Activated CD4-positive, alpha-beta T cell treated with anti-CD3 and anti-CD28 coated beads for 1 hour (primary cell): ENCODE results near the gene S100PBP.

Experiments used
- DNase-seq: peaks from one replicate; pipeline ENCODE4 v3.0.0-alpha.2; 2020

S100PBP gene

DNA sequence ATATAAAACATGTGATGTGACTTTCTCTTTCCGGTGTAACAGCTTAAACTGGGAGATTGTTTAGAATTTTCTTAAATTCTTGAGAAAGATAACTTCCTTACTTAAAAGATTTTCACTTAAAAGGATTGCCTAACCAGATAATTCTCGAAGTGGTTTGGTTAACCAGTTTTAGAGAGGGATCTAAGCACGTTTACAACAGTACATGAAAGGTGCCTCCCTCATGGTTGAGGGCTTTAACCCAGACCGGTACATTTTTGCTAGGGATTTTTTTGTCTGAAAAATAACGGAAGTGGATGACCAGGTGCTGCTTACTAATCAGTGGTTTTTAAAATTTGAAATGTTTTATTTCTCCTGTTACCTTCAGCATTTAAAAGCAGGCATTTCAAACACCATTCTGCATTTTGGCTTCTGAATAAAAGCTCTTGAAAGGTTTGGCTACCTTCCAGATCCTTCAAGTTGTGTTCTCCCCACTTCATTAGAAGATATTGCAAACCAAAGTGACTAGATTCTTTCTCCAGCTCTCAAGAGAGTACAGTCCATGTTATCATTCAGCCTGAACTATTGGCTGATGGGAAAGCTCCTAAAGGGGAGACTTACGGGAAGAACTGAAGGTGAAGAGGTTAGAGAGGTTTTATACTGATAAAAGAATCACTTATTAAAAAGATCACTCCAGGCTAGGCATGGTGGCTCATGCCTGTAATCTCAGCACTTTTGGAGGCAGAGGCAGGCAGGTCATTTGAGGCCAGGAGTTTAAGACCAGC, 12.8 kb downstream of the S100PBP start:
- no peak for DNase-seq

DNA sequence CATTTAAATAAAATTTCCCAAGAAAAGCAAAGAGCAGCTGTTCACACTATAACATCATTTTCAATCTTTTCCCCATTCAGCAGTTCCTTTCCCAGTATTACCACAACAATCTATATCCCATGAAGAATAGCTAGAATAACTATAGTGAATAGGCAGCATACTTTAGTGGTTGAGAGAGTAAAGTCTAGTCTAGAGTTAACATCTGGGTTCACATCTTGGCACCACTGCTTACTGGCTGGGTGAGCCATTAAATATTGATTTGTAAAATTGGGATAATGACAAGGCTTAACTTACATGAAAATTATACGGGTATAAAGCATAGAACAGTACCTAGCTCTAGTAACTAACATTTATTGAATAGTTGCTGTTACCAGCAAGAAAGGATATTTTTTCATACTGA, 14.4 kb downstream of the S100PBP start:
- no peak for DNase-seq

DNA sequence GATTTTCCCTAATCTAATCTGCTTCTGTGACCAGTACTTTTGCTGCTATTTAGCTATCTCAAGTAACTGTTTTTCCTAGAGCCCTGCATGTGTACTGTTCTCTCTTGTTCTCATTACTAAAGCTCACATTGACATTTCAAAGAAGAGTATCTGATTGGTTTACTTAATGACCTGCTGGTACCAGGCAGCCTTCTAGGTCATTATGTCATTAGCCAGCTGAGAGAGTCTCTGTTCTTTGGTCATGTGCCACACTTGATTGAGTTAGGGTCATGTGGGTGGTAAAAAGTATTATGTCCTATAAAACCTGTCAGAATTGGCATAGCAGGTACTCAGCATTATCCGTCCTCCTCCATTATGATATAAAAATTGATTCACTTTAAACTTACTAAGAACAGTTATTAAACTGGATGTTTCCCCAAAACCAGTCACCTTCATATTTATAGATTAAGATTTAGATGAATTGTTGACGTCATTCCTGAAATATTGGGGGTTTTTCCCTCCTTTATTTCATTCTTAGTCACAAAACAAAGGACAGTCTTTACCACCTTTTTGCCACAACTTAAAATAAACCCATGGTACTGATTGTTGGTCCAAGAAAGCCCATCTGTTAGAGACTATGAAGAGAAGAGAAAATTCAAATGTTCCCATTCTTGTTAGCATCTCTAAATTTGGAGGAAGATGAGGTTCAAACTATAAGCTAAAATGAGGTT, 31.1 kb downstream of the S100PBP start:
- no peak for DNase-seq

DNA sequence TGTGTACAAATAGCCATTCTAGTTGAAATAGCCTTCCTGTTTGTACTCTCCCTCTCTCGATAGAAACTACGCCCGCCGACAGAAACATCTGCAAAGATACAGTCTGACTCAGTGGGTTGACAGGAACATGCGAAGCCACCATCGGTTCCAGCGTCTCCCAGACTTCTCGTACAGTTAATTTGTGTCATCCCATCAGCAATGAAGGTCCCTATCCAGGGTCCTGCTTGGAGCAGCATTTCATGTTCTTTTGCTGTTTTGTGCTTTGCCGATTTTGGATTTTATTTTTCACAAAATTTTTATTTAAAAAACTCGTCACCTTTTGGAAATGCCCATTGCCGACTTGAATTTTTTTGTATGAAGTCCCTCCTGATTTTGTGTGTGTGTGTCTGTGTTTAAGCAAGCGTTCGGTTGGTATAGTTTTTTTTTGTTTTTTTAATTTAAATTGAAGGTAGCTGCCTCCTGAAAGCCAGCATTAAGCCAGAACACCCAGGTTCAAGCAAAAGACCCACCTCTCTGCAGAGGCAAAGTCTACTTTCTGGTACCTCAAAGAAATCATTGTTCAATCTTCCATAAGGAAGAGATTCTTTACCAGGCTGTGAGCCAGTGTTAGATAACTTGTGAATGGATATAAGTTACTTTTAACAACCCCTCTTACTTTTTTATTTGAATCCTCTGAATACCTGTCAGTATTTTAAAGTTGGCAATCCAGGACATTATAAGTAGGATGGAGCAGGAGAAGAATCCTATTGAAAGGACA, 38.6 kb downstream of the S100PBP start:
- DNase-seq: no peak

DNA sequence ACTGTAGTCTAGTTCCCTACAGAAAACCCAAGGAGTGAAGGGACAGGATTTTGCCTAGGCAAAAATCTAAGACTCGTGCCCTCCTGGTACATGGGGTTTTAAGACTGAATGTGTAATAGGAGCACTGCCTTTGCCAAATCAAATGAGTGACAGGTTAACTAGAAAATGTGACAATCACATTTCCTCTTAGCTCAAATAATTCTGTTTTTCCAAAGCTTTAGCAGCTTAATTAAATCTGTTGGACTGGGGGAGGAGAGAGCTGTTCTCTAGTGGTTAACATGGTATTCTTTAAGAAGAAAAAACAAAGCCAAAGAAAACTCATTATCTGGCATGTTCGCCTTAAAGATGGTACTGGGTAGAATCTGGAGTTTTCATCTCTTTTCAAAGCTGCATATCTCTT, 40.7 kb downstream of the S100PBP start:
- no peak for DNase-seq

DNA sequence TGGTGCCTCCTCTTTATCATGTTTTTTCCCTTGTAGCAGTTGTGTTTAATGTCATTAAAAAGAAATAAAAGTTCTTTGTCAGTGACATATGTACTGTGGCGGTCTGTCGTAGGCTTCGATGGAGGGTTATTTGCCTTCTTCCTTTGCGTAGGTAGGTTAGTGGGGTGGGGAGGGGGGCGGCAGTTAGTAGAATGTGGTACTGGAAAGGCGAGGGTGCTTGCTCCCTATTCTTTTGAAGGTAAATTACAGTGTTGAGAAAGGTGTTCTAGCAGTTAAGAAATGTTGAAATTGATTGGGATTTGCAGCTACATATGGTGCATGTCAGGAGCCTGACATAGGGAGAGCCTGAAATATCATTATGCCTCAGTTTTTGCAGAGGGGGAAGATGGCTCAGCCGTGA, 41.3 kb downstream of the S100PBP start:
- no peak for DNase-seq

DNA sequence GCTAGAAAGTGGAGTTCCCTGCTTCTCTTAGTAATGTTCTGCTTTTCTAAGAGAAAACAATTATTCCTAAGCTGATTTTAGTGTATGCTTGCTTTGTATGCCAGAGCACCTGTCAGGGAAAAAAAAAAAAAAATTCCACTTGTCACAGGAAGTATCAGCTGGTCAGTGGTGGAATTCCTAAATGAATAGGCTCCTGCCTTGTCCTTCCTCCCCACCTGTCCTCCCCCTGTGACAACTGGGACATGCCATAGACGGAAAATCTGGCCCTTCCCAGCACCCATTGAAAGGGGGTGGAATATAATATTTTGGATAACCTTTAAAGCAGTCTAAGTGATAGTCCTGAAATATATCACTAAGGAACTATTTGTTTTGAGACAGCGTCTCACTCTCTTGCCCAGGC, 42.5 kb downstream of the S100PBP start:
- DNase-seq: no peak

DNA sequence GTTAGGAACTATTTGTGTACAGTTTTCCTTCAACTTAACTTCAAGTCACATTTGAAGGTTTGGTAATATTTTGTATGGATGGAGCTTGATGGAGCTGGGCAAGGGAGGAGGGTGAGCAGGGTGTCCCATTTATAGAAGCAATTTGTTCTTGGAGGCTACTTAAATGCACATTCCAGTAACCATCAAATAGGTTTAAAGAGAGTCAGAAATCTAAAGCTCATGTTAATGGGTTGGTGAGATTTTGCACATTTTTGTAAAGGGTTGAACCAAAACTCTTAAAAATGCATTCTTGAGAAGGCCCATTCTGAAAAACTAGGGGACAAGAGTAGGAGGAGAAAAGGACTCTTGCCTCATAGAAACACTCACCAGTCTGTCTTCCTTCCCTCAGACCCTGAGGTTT, 43.1 kb downstream of the S100PBP start:
- DNase-seq: no peak

DNA sequence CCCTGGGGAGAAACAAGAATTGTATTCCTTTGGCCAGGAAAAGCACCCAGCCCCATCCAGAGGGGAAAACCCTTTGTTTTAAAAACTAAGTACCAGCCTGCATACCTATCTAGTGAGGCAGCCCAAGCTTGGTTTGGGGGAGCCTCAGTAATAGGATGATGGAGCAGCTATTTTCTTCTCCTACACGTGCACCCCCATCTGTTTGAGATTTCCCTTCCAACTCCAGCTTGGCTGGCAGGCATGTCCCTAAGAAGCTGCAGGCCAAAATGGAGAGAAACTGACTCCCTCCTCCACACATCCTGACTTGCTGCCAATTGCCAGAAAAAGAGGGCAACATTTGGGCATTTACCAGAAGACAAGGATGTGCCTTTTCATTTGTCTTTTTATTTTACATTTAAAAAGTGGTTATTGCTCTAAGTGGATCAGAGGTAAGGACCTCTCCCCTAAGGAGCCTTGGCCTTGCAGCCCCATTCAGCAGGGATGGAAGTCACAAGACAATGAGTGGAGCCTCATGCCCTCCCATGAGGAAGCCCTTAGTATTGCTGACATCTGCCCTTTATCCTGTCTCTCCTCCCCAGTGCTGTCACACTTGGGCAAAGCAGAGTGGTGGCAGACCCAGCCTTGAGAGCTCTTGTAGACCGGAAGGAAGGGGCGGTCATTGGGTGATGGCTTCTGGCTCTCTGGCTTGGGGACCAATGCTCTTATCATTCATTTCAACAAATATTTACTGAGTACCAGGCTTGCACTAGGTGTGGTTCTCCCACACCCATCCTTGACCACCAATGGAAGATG, 44.6 kb downstream of the S100PBP start:
- DNase-seq: no peak

DNA sequence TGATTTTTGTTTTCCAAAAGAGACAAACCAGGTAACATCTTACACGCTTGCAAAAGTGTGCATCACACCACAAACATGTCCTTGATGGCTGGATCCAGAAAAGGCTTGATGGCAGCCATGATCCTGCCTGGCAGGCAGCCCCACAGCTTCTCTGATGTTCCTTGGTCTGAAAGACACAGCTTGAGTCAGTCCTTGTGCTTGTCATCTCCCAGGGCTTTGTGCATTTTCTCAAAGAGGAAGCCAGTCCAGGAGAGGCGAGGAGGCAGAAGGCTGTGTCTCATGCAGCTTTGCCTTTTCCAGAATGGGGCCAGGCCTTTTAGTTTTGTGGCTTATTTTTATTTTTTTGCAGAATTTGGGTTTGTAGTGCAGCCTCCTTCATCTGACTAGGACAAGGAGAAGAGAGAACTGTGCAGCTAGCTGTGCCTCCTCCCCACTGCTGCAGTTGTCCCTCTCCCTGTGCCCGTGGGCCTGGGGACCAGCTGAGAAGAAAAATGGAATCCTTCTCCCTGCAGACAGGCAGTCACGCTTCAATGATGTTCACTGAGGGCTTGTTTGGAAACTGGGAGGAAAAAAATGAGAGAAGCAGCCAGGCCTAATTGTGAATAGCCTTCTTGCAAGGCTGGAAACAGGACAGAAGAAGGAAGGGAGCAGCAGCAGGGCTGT, 45.9 kb downstream of the S100PBP start:
- no peak for DNase-seq

DNA sequence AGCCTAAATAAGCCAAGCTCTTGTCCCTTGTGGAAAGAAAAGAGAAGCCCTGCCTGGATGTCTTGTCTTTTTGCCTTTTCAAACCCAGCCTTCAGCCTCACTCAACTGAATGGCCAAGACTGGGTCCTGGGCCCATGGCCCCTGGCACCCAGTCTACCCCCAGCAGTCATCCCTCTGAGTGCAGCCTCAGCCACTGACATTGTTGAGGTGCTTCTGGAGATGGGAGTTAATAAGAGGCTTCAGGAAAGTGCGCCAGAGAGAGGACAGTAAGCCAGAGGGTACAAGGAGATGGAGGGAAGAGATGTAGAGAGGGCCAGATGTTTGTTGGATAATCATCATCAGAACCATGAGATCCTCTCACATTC, 46.4 kb downstream of the S100PBP start:
- DNase-seq: no peak

DNA sequence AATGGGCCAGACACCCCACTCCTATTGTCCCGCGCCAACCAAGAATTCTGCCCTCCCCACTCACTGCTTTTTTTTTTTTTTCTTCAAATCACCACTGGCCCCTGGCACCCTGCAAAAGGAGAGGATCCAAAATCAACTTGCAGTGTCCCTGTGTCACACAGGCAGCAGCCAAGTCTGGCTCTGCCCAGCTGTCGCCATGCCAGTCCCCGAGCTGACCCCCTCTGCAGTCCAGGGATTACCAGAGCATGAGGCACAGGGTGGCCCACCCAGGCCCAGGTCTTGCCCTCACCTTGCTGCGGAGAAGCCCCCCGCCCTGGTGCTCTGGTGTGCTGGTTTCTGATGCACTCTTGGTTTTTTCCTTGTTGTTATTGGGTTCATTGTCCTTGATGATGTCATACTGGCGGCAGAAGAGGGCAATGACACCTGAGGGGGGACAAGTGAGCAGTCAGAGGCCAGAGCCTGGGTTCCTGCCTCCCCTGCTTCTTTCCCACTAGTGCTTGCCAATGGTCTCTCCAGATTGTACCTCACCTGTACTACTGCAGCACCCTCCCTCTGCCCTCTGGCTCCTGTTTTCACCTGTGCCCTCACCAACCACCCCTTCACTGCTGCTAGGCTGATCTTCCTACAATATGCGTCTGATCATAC, 47.0 kb downstream of the S100PBP start:
- DNase-seq: no peak

DNA sequence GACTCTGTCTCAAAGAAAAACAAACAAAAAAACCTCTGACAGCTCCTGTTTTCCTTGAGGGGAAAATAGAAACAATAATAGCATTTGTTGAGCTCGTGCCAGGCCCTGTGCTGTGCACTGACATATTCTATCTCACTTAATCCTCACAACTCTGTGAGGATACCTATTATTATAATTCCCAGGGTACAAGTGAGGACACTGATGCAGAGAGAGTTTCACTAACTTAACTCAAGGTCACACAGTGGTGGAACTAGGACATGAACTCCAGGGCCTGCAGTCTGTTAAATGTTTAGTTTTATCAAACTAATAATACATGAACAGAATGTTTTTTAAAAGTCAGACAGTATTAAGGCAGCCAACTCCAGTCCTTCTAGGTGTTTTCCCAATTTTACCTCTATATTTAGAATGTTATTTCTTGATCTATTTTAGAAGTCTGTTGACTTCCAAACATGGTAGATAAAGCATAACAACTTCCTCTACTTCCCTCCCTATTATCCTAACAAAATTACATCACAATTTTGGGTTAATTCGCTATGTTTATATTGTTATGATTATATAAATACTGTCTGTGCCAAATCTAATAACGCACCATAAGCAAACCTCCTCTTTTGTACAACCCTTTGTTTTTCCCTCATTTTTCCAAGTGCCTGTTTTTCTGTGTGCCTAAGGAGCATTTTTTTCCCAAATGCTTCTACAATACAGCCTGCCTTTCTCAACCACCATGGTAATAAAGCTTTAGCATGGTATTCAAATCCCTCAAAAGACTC, 48.4 kb downstream of the S100PBP start:
- DNase-seq: no peak

DNA sequence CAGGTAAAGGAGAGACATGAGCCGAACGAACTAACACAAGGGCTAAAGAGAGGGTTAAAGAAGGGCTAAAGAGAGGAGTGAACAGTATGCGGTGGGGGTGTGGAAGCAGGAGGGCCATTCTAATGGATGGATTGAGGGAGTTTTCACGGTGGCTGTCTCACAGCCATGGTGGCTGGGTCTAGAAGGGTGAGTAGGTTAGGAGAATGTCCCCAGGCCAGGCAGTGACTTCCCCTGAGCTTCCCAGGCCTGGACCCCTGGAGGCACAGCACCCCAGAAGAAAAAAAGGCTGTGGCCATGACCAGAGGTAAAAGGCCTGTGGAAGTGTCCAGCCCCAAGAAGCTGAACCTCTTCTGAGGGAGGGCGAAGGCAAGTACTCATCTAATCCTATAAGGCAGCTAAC, 49.7 kb downstream of the S100PBP start:
- no peak for DNase-seq

DNA sequence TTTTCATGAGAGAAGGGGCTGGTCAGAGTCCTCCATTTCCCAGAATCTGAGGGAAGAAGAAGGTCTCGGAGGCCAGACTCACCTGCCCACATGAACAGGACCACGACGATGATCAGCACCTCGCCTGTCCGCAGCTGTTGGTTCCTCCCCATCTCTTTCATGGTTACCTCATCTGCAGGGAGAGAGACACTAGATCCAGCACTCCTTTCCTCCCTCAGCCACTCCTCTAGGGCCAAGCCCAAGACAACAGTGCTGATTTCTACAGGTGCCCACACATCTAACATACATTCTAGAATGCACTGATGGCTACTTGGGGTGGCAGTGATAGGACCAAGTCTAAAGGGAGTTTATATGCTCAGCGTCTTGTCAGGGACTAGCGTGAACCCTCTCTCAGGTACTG, 50.2 kb downstream of the S100PBP start:
- DNase-seq: no peak

DNA sequence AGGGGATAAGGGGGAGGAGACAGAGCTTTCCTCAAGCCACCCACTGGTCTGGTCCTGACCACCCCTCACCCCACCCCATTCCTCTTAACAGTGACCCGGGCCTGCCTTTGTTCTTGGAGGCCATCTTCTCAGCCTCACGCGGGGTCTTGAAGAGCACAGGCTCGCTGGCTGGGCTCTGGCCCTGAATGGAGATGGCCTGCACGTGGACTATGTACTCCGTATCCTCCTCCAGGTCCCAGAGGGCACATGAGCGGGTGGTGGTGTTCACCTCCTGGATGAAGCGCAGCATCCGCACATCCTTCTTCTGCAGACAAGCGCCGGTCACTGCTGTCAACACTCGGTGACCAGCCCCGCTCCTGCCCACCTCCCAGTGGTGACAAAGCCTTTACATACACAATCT, 50.6 kb downstream of the S100PBP start:
- no peak for DNase-seq

DNA sequence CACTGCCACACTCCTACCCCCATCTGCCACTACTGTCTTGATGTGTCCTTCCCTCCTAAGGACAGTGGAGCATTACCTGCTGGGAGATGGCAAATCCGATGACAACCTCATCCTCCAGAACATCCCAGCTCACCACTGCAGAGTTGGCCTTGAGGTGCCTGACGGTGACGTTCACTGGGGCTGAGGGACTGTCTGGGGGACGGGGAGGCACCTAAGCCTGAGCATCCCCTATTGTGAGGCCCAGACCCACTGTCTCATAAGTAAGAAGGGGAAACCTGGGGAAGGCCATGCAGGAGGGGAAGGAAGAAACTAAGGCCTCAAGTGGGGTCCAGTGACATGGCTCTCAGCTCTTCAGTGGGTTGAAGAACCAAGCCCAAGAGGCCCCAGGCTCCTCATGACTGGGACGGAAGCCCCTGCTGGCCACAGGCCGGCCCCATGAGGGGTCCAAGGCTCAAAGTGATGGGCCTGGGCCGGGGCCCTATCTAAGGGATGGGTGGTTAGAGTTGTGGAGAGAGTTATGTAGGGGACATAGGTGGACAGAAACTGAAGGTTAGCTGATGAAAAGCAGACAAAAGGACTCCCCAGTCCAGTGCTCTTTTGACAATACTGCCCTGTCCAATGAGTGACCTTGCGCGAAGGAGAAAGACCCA, 51.5 kb downstream of the S100PBP start:
- DNase-seq: no peak

DNA sequence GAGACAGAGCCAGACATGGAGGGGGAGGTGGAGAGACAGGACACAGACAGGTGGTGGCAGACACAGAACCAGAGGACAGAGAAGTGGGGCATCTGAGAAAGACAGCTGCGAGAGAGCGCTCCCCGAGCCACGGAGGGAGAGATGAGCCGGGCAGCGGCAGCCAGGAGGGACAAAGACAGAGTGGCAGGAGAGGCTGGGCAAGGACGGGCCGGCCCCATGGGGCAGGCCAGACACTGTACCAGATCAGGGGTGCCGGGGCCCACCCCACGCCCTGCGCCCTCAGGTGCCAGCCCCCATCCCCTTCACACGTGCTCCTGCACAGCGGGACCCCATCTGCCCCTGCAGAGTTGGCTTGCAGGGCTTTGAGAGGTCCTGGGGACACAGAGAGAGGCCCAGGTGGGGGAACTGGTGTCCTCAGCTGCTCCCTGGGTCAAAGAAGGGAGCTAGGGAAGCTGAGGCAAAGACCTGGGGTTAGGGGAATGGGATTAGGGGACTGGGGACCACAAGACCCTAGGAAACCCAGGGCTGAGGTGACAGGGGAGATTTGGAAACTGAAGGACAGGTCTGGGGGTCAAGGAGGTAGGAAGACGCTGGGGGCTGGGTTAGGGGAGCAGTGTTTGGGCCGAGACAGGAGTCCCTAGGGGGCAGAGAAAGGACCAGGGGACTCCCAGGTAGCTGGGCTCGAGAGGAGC, 52.6 kb downstream of the S100PBP start:
- no peak for DNase-seq

DNA sequence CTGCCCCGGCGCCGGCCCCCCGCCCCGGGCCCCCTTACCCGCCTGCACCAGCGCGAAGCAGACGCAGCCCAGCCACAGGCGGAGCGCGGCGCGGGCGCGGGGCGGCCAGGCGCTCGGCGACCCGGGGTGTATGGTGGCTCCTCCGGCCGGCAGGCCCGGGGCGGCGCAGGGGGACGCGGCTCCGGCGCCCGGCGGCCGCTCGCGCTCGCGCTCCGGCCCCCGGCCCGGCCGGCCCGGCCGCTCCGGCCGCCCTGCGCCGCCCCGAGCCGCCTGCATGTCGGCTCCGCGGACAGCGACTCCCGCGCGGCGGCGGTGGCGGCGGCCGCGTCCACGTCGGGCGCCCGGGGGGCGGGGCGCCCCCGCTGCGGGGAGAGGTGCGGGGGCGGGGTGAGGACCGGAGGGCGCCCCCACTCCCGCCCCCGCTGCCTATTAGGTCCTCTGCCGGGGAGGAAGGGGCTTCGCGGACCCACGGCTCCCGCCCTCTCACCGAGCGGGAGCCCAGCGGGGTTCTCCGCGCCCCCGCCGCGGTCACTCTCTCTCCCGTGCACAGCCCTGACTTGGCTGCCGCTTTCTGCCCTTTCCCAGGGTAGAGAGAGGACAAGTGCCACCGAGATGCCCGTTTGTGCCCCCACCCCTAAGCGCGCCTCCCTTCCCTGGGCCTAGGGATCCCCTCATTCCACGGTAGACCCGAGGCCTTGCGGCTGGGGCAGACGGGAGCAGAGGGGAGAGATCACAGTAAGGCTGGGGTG, 53.3 kb downstream of the S100PBP start, which contains the start of gene FNDC5:
Gene FNDC5, minus strand, starts transcription at position 298 of the 749 bp plus-strand sequence.
- DNase-seq: no peak
